Neural cell (in vitro differentiated cells): Measurements from ENCODE around the gene NKD1. TPM values are rescaled to one million over a fixed set of nuclear protein-coding genes. Genes with fewer than 3 reads are reported as not detected.
"Not testable (repeated sequence)": the region's sequence is repeated elsewhere in the genome, so short reads cannot be mapped to it uniquely, and the experiment has no call there.

Experiments
- H2AFZ ChIP-seq: fragments of 200-600, 300-800 bp; sonication (generic), shearing (Covaris generic); 2 replicates; pipeline ENCODE4 v1.6.0; 2014; ENCODE audit warnings: low read depth, mild to moderate bottlenecking, antibody characterized with exemption, low read length, moderate library complexity
- H3F3A ChIP-seq: fragments of 200-600 bp; shearing (Covaris generic); 2 replicates; pipeline ENCODE4 v1.6.1; 2016; ENCODE audit warnings: mild to moderate bottlenecking, moderate library complexity, mixed read lengths, antibody characterized with exemption, low read length; ENCODE audit not compliant: insufficient read depth, poor library complexity, severe bottlenecking
- H3K27ac ChIP-seq: fragments of 200-600, 300-800 bp; sonication (generic), shearing (Covaris generic); 2 replicates; pipeline ENCODE4 v1.5.1; 2014; ENCODE audit warnings: mild to moderate bottlenecking, low read length, moderate library complexity
- H3K27me3 ChIP-seq: fragments of 300-800, 200-600 bp; sonication (generic), shearing (Covaris generic); 2 replicates; pipeline ENCODE4 v1.6.0; 2014; ENCODE audit warnings: mild to moderate bottlenecking, low read depth, low read length, moderate library complexity; ENCODE audit not compliant: insufficient read depth
- H3K36me3 ChIP-seq: fragments of 300-800, 200-600 bp; sonication (generic), shearing (Covaris generic); 2 replicates; pipeline ENCODE4 v1.5.1; 2014; ENCODE audit warnings: mild to moderate bottlenecking, antibody characterized with exemption, low read length, moderate library complexity; ENCODE audit not compliant: insufficient read depth
- H3K4me2 ChIP-seq: fragments of 300-800, 200-600 bp; sonication (generic), shearing (Covaris generic); 2 replicates; pipeline ENCODE4 v1.6.0; 2014; ENCODE audit warnings: mild to moderate bottlenecking, low read length
- H3K4me3 ChIP-seq: fragments of 300-800, 200-600 bp; sonication (generic), shearing (Covaris generic); 2 replicates; pipeline ENCODE4 v1.5.1; 2014; ENCODE audit warnings: mild to moderate bottlenecking, low read length, moderate library complexity
- H3K79me2 ChIP-seq: fragments of 200-600 bp; shearing (Covaris generic); replicated peaks from 2 replicates; pipeline ENCODE4 v1.6.0; 2014; ENCODE audit warnings: mild to moderate bottlenecking, low read length, moderate library complexity; ENCODE audit not compliant: insufficient read depth
- H3K9ac ChIP-seq: fragments of 300-800, 200-600 bp; sonication (generic), shearing (Covaris generic); 2 replicates; pipeline ENCODE4 v1.6.1; 2016; ENCODE audit warnings: mild to moderate bottlenecking, low read length, mixed read lengths
- H3K9me2 ChIP-seq: fragments of 200-600 bp; shearing (Covaris generic); 2 replicates; pipeline ENCODE4 v1.6.1; 2016; ENCODE audit warnings: mild to moderate bottlenecking, low read length, mixed read lengths; ENCODE audit not compliant: insufficient read depth
- H3K9me3 ChIP-seq: fragments of 200-600, 300-800 bp; sonication (generic), shearing (Covaris generic); 2 replicates; pipeline ENCODE4 v1.6.1; 2016; ENCODE audit warnings: mild to moderate bottlenecking, mixed run types, low read length, moderate library complexity, mixed read lengths
- H4K20me1 ChIP-seq: fragments of 200-600 bp; shearing (Covaris generic); 2 replicates; pipeline ENCODE4 v1.6.1; 2016; ENCODE audit warnings: mild to moderate bottlenecking, mixed run types; ENCODE audit not compliant: insufficient read depth
- MXI1 ChIP-seq: fragments of 450-650 bp; conservative IDR thresholded peaks from 2 replicates; pipeline ENCODE4 v1.6.1; 2014; ENCODE audit warnings: antibody characterized with exemption, mild to moderate bottlenecking; ENCODE audit not compliant: poor library complexity, severe bottlenecking
- POLR2AphosphoS5 ChIP-seq: IDR thresholded peaks from 2 replicates; pipeline ENCODE4 v1.6.1; 2012
- RAD21 ChIP-seq: fragments of 450-650 bp; conservative IDR thresholded peaks from 2 replicates; pipeline ENCODE4 v1.6.1; 2014; ENCODE audit warnings: antibody characterized with exemption, mild to moderate bottlenecking, moderate library complexity
- SMC3 ChIP-seq: fragments of 450-650 bp; conservative IDR thresholded peaks from 2 replicates; pipeline ENCODE4 v1.6.1; 2014; ENCODE audit warnings: antibody characterized with exemption, mild to moderate bottlenecking, moderate library complexity; ENCODE audit not compliant: poor library complexity
- polyA plus RNA-seq: library from polyadenylated mRNA; depleted of rRNA; stranded (reverse); fragments of >200 nt; gene quantifications from 2 replicates; pipeline ENCODE4 v1.2.3, GENCODE V29; 2014
- TF ChIP-seq, protein P1 (sequence below): IDR thresholded peaks from 2 replicates; pipeline ENCODE4 v1.6.1; 2012; ENCODE audit warnings: borderline replicate concordance
- TF ChIP-seq, protein P2 (sequence below): fragments of 450-650 bp; IDR thresholded peaks from 2 replicates; pipeline ENCODE4 v1.5.1; 2014; ENCODE audit warnings: antibody characterized with exemption, mild to moderate bottlenecking, moderate library complexity; ENCODE audit not compliant: poor library complexity, severe bottlenecking

NKD1 gene
- polyA plus RNA-seq, 1 donor from 2014 or later = 1.1 TPM

DNA sequence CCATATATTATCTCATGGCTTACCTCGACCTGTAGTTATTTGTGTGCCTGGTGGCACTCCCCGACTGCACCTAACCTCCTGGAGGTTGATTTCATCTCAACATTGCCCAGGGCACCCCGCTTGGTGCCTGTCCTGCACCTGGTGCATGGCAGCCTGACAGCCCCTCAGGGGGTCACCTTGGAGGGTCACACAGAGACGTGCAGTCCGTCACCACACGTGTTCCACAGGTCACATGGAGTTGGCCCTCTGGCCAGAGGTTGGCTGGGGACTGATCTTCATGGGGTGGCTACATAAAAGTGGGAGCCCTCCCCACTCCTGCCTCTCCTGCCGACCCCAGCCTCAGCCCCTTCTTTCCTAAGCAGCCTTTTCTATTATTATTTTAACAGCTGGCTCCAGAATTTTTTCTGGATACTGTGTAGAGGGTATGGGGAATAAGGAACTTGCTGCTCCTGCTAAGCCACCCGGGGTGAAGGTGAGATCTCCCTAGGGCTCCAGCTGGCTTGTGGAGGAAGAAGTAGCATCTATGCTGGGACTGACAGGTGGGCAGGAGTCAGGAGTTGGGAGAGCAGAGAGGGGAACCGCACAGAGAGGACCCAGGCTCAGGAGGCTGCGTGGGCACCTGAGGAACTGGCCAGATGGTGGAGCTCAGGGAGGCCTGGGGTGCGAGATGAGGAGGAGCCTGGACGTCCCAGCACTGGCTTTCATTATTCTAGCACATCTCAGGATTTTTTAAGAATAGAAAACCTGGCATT lies 12.5 kb upstream of the NKD1 start:
- H3K9me2 ChIP-seq = no peaks in the 10 kb centered on the region
- no peaks in the 10 kb centered on the region for H4K20me1 ChIP-seq
- H3K4me2 ChIP-seq = no peak overlapping the region
- H3K9me3 ChIP-seq = no peaks in the 10 kb centered on the region
- no peak for TF ChIP-seq MXI1
- TF ChIP-seq, protein P1, sequence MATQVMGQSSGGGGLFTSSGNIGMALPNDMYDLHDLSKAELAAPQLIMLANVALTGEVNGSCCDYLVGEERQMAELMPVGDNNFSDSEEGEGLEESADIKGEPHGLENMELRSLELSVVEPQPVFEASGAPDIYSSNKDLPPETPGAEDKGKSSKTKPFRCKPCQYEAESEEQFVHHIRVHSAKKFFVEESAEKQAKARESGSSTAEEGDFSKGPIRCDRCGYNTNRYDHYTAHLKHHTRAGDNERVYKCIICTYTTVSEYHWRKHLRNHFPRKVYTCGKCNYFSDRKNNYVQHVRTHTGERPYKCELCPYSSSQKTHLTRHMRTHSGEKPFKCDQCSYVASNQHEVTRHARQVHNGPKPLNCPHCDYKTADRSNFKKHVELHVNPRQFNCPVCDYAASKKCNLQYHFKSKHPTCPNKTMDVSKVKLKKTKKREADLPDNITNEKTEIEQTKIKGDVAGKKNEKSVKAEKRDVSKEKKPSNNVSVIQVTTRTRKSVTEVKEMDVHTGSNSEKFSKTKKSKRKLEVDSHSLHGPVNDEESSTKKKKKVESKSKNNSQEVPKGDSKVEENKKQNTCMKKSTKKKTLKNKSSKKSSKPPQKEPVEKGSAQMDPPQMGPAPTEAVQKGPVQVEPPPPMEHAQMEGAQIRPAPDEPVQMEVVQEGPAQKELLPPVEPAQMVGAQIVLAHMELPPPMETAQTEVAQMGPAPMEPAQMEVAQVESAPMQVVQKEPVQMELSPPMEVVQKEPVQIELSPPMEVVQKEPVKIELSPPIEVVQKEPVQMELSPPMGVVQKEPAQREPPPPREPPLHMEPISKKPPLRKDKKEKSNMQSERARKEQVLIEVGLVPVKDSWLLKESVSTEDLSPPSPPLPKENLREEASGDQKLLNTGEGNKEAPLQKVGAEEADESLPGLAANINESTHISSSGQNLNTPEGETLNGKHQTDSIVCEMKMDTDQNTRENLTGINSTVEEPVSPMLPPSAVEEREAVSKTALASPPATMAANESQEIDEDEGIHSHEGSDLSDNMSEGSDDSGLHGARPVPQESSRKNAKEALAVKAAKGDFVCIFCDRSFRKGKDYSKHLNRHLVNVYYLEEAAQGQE = no peak
- no peak for TF ChIP-seq SMC3
- TF ChIP-seq, protein P2, sequence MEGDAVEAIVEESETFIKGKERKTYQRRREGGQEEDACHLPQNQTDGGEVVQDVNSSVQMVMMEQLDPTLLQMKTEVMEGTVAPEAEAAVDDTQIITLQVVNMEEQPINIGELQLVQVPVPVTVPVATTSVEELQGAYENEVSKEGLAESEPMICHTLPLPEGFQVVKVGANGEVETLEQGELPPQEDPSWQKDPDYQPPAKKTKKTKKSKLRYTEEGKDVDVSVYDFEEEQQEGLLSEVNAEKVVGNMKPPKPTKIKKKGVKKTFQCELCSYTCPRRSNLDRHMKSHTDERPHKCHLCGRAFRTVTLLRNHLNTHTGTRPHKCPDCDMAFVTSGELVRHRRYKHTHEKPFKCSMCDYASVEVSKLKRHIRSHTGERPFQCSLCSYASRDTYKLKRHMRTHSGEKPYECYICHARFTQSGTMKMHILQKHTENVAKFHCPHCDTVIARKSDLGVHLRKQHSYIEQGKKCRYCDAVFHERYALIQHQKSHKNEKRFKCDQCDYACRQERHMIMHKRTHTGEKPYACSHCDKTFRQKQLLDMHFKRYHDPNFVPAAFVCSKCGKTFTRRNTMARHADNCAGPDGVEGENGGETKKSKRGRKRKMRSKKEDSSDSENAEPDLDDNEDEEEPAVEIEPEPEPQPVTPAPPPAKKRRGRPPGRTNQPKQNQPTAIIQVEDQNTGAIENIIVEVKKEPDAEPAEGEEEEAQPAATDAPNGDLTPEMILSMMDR = no peak
- no peak for TF ChIP-seq RAD21
- no peak for TF ChIP-seq POLR2AphosphoS5
- no peaks in the 10 kb centered on the region for H3K27me3 ChIP-seq
- H3K79me2 ChIP-seq = no peaks in the 10 kb centered on the region
- H3K4me3 ChIP-seq = no peak overlapping the region
- H3K36me3 ChIP-seq = no peaks in the 10 kb centered on the region
- H3K9ac ChIP-seq = no peak overlapping the region
- H2AFZ ChIP-seq = no peak overlapping the region
- H3F3A ChIP-seq = no peaks in the 10 kb centered on the region
- no peak overlapping the region for H3K27ac ChIP-seq

DNA sequence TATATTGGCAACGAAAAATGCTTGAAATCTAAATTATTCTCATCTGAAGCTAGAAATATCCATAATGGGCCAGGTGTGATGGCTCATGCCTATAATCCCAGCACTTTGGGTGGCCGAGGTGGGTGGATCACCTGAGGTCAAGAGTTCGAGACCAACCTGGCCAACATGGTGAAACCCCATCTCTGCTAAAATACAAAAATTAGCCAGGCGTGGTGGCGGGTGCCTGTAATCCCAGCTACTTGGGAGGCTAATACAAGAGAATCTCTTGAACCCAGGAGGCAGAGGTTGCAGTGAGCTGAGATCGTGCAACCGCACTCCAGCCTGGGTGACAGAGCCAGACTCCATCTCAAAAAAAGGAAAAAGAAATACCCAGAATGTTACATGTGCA lies 11.9 kb upstream of the NKD1 start:
- not testable (repeated sequence) for H3K9me3 ChIP-seq, H3K79me2 ChIP-seq, H3K9ac ChIP-seq, H2AFZ ChIP-seq, H4K20me1 ChIP-seq, H3K27me3 ChIP-seq, H3K4me2 ChIP-seq, H3K9me2 ChIP-seq, H3F3A ChIP-seq, H3K27ac ChIP-seq, H3K4me3 ChIP-seq, H3K36me3 ChIP-seq

DNA sequence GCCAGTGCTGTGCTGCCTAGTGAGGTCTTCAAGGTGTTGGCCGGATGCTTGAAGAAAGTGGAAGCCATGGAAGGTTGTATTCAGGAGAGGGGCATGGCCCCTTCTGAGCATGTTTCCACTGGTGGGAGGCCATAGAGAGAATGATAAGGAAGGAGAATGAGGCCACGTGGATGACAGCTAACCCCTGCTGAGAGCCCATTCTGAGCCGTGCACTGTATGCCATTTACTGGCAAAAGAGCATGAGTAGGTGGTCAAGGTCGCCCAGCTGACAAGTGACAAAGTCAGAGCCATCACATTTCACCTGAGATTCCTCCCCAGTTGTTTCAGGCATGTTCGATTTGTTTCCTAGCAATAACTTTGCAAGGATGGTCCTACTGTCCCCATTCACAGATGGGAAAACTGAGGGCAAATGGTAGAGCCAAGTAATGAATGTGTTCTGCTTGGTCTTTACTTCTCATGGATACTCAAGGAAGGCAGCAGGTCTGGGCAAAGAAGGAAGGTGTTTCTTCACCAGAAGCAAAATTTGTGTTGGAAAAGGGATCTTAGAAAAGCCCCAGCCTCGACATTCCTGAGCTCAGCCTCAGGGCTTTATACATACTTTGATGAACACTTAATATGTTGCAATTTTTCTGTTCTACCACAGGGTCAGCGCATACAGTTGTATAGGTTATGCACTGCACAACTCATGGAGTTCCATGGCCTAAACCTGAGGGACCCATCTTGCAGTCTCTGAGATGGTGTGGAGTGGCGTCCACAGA lies 10.5 kb upstream of the NKD1 start:
- Histone ChIP-seq H3K9me3 (no peaks in the 10 kb centered on the region), H3K27me3 (no peaks in the 10 kb centered on the region), H3K27ac (no peak overlapping the region), H3K36me3 (no peaks in the 10 kb centered on the region), H3F3A (no peaks in the 10 kb centered on the region), H3K9me2 (no peaks in the 10 kb centered on the region), H3K9ac (no peak overlapping the region), H3K79me2 (no peaks in the 10 kb centered on the region), H4K20me1 (no peaks in the 10 kb centered on the region), H2AFZ (no peak overlapping the region), H3K4me2 (no peak overlapping the region), H3K4me3 (no peak overlapping the region)
- TF ChIP-seq, protein P2 = no peak
- TF ChIP-seq RAD21 (no peak), POLR2AphosphoS5 (no peak)
